ENCODE data around the gene TTC29. TPM values are rescaled to one million over a fixed set of nuclear protein-coding genes. Genes with fewer than 3 reads are reported as not detected.

Gene TTC29, protein sequence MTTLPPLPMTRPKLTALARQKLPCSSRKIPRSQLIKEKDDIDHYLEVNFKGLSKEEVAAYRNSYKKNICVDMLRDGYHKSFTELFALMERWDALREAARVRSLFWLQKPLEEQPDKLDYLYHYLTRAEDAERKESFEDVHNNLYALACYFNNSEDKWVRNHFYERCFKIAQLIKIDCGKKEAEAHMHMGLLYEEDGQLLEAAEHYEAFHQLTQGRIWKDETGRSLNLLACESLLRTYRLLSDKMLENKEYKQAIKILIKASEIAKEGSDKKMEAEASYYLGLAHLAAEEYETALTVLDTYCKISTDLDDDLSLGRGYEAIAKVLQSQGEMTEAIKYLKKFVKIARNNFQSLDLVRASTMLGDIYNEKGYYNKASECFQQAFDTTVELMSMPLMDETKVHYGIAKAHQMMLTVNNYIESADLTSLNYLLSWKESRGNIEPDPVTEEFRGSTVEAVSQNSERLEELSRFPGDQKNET
- 0.19 TPM in 1 of 2 replicates, not detected in the other for total RNA-seq

GRCh38 chr4:146945556-146946374, at the start of gene TTC29:
TSS of gene TTC29 (minus strand) at chr4:146945864. CDS start at chr4:146939895, 5,969 bp downstream.

